ENCODE data around the gene RABGAP1L. TPM values are rescaled to one million over a fixed set of nuclear protein-coding genes. Genes with fewer than 3 reads are reported as not detected.
"Not testable (repeated sequence)": the region's sequence is repeated elsewhere in the genome, so short reads cannot be mapped to it uniquely, and the experiment has no call there.

Gene RABGAP1L
- total and polyA plus RNA-seq, 4 donors: 33.7 to 128 (median 62.1) TPM

DNA sequence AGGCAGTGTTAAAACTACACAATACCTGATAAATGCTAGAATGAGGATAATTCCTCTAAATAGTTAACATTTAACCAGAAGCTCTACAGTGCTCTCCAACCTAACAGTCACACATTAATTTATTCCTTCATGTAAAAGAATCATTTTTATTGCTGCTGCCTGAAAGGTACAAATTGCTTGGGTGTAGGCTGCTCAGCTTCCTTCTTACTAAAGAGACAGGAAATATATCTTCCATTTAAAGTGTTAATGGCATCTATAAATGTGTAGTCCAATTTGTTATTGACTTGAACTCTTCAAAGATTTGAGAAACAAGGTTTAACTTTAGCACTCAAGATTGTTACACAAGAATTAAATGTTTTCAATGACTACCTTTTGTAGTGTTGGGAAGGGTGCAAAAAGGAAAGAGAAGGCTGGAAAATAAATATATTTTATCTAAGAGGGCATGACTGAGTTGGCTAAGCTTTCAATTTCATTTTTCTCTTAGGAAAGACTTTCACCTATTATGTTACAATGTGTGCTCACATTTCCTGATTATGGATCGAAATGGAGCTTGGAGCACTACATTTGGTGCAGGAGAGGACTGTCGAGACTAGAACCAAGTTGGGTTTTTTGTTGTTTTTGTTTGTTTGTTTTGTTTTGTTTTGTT, 734.9 kb downstream of the RABGAP1L start:
- Histone ChIP-seq H3K27ac (ENCODE audit: low read depth, low read length) (no peak overlapping the region), H3K36me3 (ENCODE audit: control insufficient read depth, insufficient read depth, low read length) (peaks cover 4% of the 10 kb centered on the region), H3K4me3 (ENCODE audit: low read depth, low read length) (no peak overlapping the region), H3K9me3 (ENCODE audit: control insufficient read depth, insufficient read depth, low read length) (no peaks in the 10 kb centered on the region), H3K27me3 (ENCODE audit: control insufficient read depth, insufficient read depth, low read length) (no peaks in the 10 kb centered on the region), H3K4me1 (ENCODE audit: control insufficient read depth, insufficient read depth, low read length) (no peaks in the 10 kb centered on the region)
- no peak for DNase-seq (ENCODE audit: low read depth in 4 of 6, low spot score in 6 of 6)
- 100% methylated on average over 2 of the region's 2 CpGs for WGBS (ENCODE audit: insufficient coverage)

DNA sequence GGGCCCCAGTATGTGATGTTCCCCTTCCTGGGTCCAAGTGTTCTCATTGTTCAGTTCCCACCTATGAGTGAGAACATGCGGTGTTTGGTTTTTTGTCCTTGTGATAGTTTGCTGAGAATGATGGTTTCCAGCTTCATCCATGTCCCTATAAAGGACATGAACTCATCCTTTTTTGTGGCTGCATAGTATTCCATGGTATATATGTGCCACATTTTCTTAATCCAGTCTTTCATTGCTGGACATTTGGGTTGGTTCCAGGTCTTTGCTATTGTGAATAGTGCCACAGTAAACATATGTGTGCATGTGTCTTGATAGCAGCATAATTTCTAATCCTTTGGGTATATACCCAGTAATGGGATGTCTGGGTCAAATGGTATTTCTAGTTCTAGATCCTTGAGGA, 736.3 kb downstream of the RABGAP1L start:
- not testable (repeated sequence) for H3K27ac ChIP-seq (ENCODE audit: low read depth, low read length); H3K4me1 ChIP-seq (ENCODE audit: control insufficient read depth, insufficient read depth, low read length); H3K4me3 ChIP-seq (ENCODE audit: low read depth, low read length); H3K9me3 ChIP-seq (ENCODE audit: control insufficient read depth, insufficient read depth, low read length); DNase-seq (ENCODE audit: low read depth in 4 of 6, low spot score in 6 of 6); H3K36me3 ChIP-seq (ENCODE audit: control insufficient read depth, insufficient read depth, low read length); H3K27me3 ChIP-seq (ENCODE audit: control insufficient read depth, insufficient read depth, low read length)
- no CpG with 5 or more reads among the region's 1 CpG for WGBS (ENCODE audit: insufficient coverage)

DNA sequence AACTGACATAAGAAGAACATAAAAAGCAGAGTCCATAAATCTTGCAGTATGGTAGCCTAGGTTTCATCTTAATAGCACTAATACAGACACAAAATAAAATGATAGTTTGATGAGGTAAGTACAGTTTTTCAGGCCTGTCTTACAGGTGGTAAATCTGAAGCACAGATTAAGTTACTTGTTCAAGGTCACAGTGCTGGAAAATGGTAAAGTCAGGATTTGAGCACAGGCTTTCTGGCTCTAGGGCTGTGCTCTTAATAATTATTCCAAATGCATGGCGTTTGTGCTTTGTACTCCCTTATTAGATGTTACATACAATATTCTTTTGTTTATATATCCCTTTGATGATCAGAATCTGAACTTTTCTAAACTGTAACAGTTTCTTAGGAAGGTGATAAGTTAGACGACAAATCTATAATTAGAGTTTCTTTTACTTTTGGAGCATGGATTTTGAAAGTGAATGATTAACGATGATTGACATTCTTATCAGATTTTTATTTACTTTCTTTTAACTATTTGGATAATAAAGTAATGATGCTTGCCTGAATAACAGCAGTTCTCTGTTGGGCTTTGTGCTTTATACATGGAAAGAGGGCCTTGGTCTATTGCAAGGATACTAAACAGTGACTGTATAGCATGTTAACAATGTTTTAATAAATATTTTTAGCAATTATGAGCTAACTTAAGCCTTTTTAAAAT, 738.9 kb downstream of the RABGAP1L start:
- Histone ChIP-seq H3K9me3 (ENCODE audit: control insufficient read depth, insufficient read depth, low read length) (no peaks in the 10 kb centered on the region), H3K36me3 (ENCODE audit: control insufficient read depth, insufficient read depth, low read length) (no peaks in the 10 kb centered on the region), H3K4me1 (ENCODE audit: control insufficient read depth, insufficient read depth, low read length) (no peaks in the 10 kb centered on the region), H3K27me3 (ENCODE audit: control insufficient read depth, insufficient read depth, low read length) (no peaks in the 10 kb centered on the region), H3K4me3 (ENCODE audit: low read depth, low read length) (no peak overlapping the region), H3K27ac (ENCODE audit: low read depth, low read length) (no peak overlapping the region)
- WGBS (ENCODE audit: insufficient coverage): no CpG with 5 or more reads among the region's 3 CpGs
- DNase-seq (ENCODE audit: low read depth in 4 of 6, low spot score in 6 of 6): no peak

DNA sequence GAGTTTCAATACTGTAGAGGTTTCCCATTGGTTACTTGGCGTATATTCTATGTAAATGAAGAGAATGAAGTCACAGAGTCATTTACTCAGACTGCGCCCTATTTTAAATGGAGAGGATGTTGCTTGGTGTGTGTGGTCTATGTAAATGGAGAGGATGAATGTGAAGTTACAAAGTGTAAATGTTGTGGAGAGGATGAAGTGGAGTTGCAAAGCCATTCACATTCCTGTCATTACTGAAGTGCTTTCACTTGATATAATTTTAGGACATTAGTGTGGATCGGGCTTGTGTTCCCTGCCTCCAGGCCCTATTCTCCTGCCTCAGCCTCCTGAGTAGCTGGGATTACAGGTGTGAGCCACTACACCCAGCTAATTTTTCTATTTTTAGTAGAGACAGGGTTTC, 741.0 kb downstream of the RABGAP1L start:
- no peaks in the 10 kb centered on the region for H3K4me1 ChIP-seq (ENCODE audit: control insufficient read depth, insufficient read depth, low read length)
- no peaks in the 10 kb centered on the region for H3K9me3 ChIP-seq (ENCODE audit: control insufficient read depth, insufficient read depth, low read length)
- H3K4me3 ChIP-seq (ENCODE audit: low read depth, low read length): no peak overlapping the region
- H3K36me3 ChIP-seq (ENCODE audit: control insufficient read depth, insufficient read depth, low read length): peaks cover 3% of the 10 kb centered on the region
- WGBS (ENCODE audit: insufficient coverage): 100% methylated on average over 3 of the region's 3 CpGs
- H3K27ac ChIP-seq (ENCODE audit: low read depth, low read length): no peak overlapping the region
- no peaks in the 10 kb centered on the region for H3K27me3 ChIP-seq (ENCODE audit: control insufficient read depth, insufficient read depth, low read length)
- DNase-seq (ENCODE audit: low read depth in 4 of 6, low spot score in 6 of 6): no peak

DNA sequence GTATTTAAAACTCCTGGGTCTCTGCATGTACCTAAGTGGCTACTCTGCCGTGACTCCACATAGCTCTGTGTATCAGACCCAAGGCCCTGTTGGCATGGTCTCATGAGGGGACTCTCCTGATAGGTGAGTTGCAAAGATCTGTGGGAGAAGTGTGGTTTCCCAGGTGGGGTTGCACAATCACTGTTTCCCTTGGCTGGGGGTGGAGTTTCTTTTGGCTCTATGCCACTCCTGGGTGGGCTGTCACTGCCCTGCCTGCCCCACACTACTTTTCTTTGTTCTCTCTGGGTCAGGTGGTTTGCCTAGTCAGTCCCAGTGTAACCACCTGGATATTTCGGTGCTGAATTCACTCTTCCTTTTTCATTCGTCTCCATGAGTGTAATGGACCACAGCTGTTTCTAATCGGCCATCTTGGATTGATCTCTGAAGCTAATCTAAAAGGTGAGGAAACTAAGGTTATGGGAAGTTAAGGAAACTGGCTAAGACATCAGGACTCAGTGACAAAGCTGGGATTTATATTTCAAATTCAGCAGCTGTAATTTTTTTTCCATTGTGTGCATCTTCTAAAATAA, 743.3 kb downstream of the RABGAP1L start:
- 92% methylated on average over 2 of the region's 4 CpGs for WGBS (ENCODE audit: insufficient coverage)
- Histone ChIP-seq H3K36me3 (ENCODE audit: control insufficient read depth, insufficient read depth, low read length) (peaks cover 3% of the 10 kb centered on the region), H3K4me3 (ENCODE audit: low read depth, low read length) (no peak overlapping the region), H3K27ac (ENCODE audit: low read depth, low read length) (no peak overlapping the region), H3K4me1 (ENCODE audit: control insufficient read depth, insufficient read depth, low read length) (no peaks in the 10 kb centered on the region), H3K27me3 (ENCODE audit: control insufficient read depth, insufficient read depth, low read length) (no peaks in the 10 kb centered on the region), H3K9me3 (ENCODE audit: control insufficient read depth, insufficient read depth, low read length) (peaks cover 1% of the 10 kb centered on the region)
- no peak for DNase-seq (ENCODE audit: low read depth in 4 of 6, low spot score in 6 of 6)

DNA sequence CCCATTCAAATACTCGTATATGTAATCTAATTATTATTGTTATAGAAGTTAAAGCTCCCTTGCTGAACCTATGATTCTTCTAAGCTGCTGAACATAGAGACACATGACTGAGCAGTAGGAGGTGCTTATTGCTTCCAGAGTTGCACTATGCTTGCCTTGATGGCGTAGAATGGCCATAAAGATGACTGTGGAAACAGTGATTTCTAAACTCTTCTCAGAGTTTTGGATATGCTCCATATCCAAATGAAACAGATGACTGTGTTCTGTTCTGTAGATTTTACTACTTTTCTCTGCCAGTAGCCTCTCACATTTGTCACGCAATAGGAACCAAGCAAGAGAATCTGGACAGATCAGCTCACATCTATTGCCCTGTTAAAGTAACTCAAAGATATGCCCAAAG, 752.3 kb downstream of the RABGAP1L start:
- Histone ChIP-seq H3K27ac (ENCODE audit: low read depth, low read length) (no peak overlapping the region), H3K9me3 (ENCODE audit: control insufficient read depth, insufficient read depth, low read length) (no peaks in the 10 kb centered on the region), H3K4me1 (ENCODE audit: control insufficient read depth, insufficient read depth, low read length) (no peaks in the 10 kb centered on the region), H3K27me3 (ENCODE audit: control insufficient read depth, insufficient read depth, low read length) (no peaks in the 10 kb centered on the region), H3K4me3 (ENCODE audit: low read depth, low read length) (no peak overlapping the region), H3K36me3 (ENCODE audit: control insufficient read depth, insufficient read depth, low read length) (no peaks in the 10 kb centered on the region)
- DNase-seq (ENCODE audit: low read depth in 4 of 6, low spot score in 6 of 6): peak in 2 of 6 donors; percentile 55 to 60
- 60% methylated on average over 1 of the region's 3 CpGs for WGBS (ENCODE audit: insufficient coverage)

DNA sequence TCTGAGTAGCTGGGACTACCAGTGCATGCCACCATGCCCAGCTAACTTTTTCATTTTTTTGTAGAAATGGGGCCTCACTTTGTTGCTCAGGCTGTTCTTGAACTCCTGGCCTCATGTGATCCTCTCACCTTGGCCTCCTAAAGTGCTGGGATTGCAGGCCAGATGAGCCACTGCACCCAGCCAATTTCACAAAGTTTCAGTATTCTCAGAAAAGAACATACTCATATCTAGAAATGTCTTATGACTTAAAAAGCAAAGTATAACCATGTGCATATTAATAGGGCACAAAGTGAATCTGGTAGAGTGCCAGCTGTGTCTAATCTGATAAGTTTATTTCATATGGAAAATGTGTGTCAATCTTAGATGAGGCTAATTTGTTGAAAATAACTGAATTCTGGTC, 752.9 kb downstream of the RABGAP1L start:
- H3K36me3 ChIP-seq (ENCODE audit: control insufficient read depth, insufficient read depth, low read length): no peaks in the 10 kb centered on the region
- H3K27ac ChIP-seq (ENCODE audit: low read depth, low read length): no peak overlapping the region
- H3K9me3 ChIP-seq (ENCODE audit: control insufficient read depth, insufficient read depth, low read length): no peaks in the 10 kb centered on the region
- no peaks in the 10 kb centered on the region for H3K27me3 ChIP-seq (ENCODE audit: control insufficient read depth, insufficient read depth, low read length)
- no peak overlapping the region for H3K4me3 ChIP-seq (ENCODE audit: low read depth, low read length)
- DNase-seq (ENCODE audit: low read depth in 4 of 6, low spot score in 6 of 6): no peak
- H3K4me1 ChIP-seq (ENCODE audit: control insufficient read depth, insufficient read depth, low read length): no peaks in the 10 kb centered on the region

DNA sequence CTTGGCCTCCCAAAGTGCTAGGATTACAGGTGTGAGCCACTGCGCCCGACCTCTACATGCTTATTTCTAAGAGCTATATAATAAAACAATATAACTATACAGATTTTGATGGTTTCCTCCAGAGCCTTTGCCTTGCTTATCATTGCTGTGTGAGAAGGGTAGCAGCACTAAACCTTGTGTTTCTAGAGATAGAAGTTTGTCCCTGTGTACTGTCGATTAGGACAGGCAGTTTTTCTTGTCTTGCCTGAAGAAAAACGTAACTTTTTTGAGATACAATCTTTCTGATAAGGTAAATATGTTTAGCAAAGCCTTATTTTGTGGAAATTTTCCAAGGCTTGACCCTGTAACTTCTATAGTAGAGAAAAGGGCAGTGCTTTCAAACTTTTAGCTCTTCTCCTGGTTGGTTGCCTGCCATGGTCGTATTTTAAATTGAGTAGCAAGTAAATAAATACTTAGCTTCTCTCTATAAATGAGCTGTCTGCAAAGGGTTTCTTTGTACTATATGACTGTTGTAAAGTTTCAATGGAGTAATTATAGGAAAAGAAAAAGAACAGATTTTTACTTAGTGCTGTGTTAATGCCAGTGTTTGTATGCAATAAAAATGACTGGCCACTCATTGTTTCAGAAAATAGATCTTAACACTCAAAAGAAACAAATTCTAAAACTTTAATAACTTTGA, 754.0 kb downstream of the RABGAP1L start:
- Histone ChIP-seq H3K27me3 (ENCODE audit: control insufficient read depth, insufficient read depth, low read length) (no peaks in the 10 kb centered on the region), H3K9me3 (ENCODE audit: control insufficient read depth, insufficient read depth, low read length) (no peaks in the 10 kb centered on the region), H3K4me3 (ENCODE audit: low read depth, low read length) (no peak overlapping the region), H3K36me3 (ENCODE audit: control insufficient read depth, insufficient read depth, low read length) (no peaks in the 10 kb centered on the region), H3K27ac (ENCODE audit: low read depth, low read length) (no peak overlapping the region), H3K4me1 (ENCODE audit: control insufficient read depth, insufficient read depth, low read length) (no peaks in the 10 kb centered on the region)
- no peak for DNase-seq (ENCODE audit: low read depth in 4 of 6, low spot score in 6 of 6)
- WGBS (ENCODE audit: insufficient coverage): 73% methylated on average over 2 of the region's 5 CpGs

DNA sequence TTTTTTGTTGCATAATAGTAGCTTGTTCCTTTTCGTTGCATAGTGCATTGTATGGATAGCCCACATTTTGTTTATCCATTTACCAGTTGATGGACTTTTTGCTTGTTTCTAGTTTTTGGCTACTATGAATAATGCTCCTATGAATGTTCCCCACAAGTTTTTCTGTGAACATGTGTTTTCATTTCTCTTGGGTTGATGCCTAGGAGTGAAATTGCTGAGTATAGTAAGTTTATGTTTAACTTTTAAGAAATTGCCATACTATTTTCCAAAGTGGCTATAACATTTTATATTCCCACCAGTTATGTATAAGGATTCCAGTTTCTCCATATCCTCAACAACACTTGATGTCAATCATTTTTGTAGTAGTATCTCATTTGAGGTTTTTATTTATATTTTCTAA, 755.7 kb downstream of the RABGAP1L start:
- H3K36me3 ChIP-seq (ENCODE audit: control insufficient read depth, insufficient read depth, low read length): no peaks in the 10 kb centered on the region
- DNase-seq (ENCODE audit: low read depth in 4 of 6, low spot score in 6 of 6): peak in 1 of 6 donors; percentile 69
- no CpG with 5 or more reads among the region's 1 CpG for WGBS (ENCODE audit: insufficient coverage)
- no peak overlapping the region for H3K27ac ChIP-seq (ENCODE audit: low read depth, low read length)
- no peaks in the 10 kb centered on the region for H3K4me1 ChIP-seq (ENCODE audit: control insufficient read depth, insufficient read depth, low read length)
- H3K4me3 ChIP-seq (ENCODE audit: low read depth, low read length): no peak overlapping the region
- no peaks in the 10 kb centered on the region for H3K27me3 ChIP-seq (ENCODE audit: control insufficient read depth, insufficient read depth, low read length)
- H3K9me3 ChIP-seq (ENCODE audit: control insufficient read depth, insufficient read depth, low read length): no peaks in the 10 kb centered on the region
